NT2/D1 (cell line): ENCODE data around the gene SELENBP1.

Source experiments
- SUZ12 ChIP-seq: IDR thresholded peaks from 2 replicates; pipeline ENCODE4 v1.6.1; 2011; ENCODE audit not compliant: insufficient read length, insufficient read depth; ENCODE audit errors: extremely low read depth
- YY1 ChIP-seq: IDR thresholded peaks from 2 replicates; pipeline ENCODE4 v1.6.1; 2011; ENCODE audit not compliant: insufficient read length, insufficient read depth
- ZNF274 ChIP-seq: IDR thresholded peaks from 2 replicates; pipeline ENCODE4 v1.6.1; 2011; ENCODE audit warnings: mild to moderate bottlenecking, low read depth, low read length

- no peak for TF ChIP-seq ZNF274
- TF ChIP-seq SUZ12: no peak
- TF ChIP-seq YY1: no peak
These were observed 45.1 kb downstream of the SELENBP1 start, which contains the start of gene PI4KB for GRCh38 chr1:151327223-151327902.
